ENCODE measurements around the gene MEN1.
"Not testable (repeated sequence)": the region's sequence is repeated elsewhere in the genome, so short reads cannot be mapped to it uniquely, and the experiment has no call there.

The MEN1 gene

DNA sequence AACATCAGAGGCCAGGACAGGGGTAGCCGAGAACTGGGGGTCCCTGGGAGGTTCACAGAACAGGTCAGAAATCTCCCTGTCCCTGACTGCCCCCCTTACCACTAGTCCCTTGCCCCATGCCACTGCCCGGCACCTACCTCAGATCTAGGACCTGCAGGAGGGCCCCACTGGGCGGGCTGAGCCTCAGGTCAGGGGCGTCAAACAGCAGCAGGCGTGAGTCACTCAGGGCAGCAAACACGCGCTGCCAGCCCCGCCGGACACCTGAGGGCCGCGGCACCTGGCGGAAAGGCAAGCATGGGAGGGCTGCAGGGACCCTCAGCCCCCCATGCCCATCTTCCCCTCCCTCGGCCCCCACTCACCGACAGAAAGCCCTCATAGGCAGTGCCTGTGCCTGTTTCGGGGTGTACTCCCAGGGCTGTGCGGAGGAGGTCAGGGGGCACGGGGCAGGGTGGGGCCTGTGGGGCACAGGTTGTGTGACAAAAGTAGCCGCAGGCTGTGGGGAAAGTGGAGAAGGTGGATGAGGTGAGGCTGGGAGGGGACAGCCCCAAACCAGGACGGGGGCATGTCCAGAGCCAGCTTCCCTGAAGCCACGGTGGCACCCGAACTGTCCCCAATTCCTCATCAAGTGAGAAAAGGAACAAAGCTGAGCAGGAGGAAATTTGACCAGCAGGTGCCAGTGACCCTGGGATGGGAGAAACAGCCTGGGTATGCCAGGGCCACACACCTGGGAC lies 22.3 kb upstream of the MEN1 start:
- no peak for ATAC-seq (replicated peaks)
- Mint-ChIP-seq H3K27ac (no peak overlapping the region), H3K4me3 (no peak overlapping the region), H3K36me3 (peaks cover 0 to 6% of the 10 kb centered on the region in 2 donors), H3K4me1 (peaks cover 6 to 10% of the 10 kb centered on the region in 2 donors), H3K27me3 (no peaks in the 10 kb centered on the region), H3K9me3 (no peaks in the 10 kb centered on the region)
- DNase-seq, result no peak

DNA sequence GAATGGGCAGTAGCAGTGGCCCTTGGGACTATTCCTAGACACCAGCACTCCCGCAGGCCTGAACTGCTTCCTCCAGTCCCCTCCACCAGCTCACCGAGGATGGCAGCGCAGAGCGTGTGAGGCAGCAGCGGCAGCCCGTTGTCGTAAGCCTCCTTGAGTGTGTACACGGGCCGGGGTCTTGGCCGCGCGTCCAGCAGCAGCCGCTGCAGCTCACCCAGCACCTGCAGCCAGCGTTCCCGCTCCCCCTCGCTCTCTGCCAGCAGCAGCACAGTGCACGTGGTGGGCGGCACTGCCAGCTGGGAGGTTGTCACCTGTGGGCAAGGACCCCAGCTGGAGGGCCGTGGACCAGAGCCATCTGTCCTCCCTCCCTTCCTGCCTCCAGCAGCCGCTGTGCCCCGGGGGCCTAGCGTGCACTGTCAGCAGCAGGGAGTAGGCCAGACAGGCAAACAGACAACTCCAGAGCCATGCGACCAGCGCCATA lies 21.1 kb upstream of the MEN1 start:
- Mint-ChIP-seq H3K27me3 (no peaks in the 10 kb centered on the region), H3K4me1 (peaks cover 3 to 5% of the 10 kb centered on the region in 2 donors), H3K4me3 (no peak overlapping the region), H3K27ac (no peak overlapping the region), H3K9me3 (no peaks in the 10 kb centered on the region), H3K36me3 (peaks cover 0 to 6% of the 10 kb centered on the region in 2 donors)
- ATAC-seq (replicated peaks) (no peak), DNase-seq (no peak)

DNA sequence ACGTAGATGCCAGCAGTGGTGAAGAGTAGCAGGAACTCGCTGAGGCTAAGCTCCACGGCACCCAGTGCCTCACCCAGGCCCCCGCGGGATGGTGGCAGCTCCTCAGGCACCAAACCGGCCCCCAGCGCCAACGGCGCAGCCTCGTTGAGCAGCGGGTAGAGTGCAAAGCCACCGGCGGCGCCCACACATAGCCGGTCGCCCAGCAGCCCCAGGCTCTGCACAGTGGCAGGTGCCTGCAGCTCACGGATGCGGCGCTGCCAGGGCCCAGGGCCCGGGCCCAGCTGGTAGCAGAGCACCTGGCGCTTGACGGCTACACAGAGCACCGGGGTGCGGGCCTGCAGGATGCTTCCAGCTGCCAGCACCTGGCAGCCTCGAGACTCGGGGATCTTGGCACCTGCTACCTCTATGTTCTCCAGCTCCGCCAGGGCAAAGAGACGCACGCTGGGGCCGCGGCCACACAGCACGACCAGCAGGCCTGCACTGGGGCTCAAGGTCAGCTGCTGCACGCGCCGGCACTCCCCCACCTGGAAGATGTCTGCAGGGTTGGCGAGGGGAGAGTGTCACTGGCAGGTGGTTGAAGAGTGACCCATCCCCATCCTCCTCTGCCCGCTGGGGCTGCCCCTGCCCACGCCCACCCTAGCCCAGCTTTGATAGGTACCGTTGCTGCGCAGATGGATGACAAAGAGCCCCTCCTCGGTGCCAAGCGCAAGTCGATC lies 19.3 kb upstream of the MEN1 start:
- Mint-ChIP-seq H3K27me3 (no peaks in the 10 kb centered on the region), H3K4me3 (no peak overlapping the region), H3K4me1 (peaks cover 3 to 5% of the 10 kb centered on the region in 2 donors), H3K27ac (no peak overlapping the region), H3K9me3 (no peaks in the 10 kb centered on the region), H3K36me3 (peaks cover 0 to 6% of the 10 kb centered on the region in 2 donors)
- DNase-seq (no peak), ATAC-seq (replicated peaks) (no peak)

DNA sequence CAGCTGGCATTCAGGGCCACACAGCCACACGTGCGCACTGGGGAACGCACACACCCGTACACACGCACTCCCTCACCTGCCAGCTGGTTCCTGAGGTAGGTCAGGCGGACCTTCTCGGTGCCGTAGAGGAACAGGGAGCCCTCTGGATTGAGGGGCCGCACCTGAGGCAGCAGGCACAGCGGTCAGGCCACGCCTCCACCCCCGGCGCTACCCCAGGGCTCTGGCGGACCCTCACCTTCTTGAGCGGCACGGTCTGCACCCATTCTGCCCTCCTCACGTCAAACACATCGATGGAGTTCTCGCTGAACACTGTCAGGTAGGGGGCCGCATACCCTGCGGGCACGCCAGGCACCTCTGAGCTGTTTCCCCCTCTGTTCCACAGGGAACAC lies 17.1 kb upstream of the MEN1 start:
- no peaks in the 10 kb centered on the region for H3K9me3 Mint-ChIP-seq
- ATAC-seq (replicated peaks) (no peak), DNase-seq (no peak)
- H3K4me1 Mint-ChIP-seq, result peaks cover 3 to 5% of the 10 kb centered on the region in 2 donors
- no peak overlapping the region for H3K4me3 Mint-ChIP-seq
- peaks cover 0 to 6% of the 10 kb centered on the region in 2 donors for H3K36me3 Mint-ChIP-seq
- no peaks in the 10 kb centered on the region for H3K27me3 Mint-ChIP-seq
- H3K27ac Mint-ChIP-seq, result no peak overlapping the region

DNA sequence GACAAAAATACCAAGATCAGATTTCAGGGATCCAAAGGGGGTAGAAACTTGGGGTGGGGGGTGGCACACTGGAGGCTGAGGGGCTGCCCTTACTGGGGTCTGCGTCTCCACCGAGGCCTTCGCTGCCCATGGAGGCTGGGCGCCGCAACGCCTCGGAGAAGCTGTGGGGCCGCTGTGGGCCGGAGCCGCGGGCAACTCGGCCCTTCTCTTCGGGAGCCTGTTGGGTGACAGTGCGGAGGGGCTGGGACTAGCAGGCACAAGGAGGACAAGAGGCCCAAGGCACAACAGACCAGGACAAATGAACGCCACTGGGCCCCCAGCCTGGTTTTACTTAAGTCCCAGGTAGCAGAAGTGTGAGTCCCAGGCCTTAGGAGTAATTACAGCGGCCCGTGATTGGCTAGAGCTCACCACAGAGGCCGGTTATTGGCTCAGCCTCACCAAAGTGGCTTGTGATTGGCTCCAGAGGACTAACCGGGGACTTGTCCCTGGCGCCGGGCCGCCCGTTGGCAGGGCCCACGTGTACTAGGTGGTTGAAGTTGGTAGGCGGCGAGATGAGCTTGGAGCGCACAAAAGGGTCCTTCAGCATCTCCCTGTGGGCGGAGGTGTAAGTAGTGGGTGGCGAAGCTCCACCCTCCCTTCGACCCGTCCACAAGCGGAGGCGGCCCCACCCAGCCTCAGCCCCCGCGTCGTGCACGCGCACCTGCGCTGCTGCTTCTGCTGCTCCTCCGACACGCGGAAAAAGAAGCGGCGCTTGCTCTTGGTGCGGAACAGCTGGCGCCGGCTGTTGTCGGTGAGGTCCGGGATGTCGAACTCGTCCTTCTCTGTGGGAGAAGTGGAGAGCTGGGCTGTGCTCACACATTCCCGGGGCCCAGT lies 16.5 kb upstream of the MEN1 start:
- peaks cover 0 to 4% of the 10 kb centered on the region in 2 donors for H3K36me3 Mint-ChIP-seq
- no peaks in the 10 kb centered on the region for H3K27me3 Mint-ChIP-seq
- no peaks in the 10 kb centered on the region for H3K9me3 Mint-ChIP-seq
- no peak for ATAC-seq (replicated peaks)
- DNase-seq, result no peak
- no peak overlapping the region for H3K27ac Mint-ChIP-seq
- peaks cover 3 to 5% of the 10 kb centered on the region in 2 donors for H3K4me1 Mint-ChIP-seq
- H3K4me3 Mint-ChIP-seq, result no peak overlapping the region

DNA sequence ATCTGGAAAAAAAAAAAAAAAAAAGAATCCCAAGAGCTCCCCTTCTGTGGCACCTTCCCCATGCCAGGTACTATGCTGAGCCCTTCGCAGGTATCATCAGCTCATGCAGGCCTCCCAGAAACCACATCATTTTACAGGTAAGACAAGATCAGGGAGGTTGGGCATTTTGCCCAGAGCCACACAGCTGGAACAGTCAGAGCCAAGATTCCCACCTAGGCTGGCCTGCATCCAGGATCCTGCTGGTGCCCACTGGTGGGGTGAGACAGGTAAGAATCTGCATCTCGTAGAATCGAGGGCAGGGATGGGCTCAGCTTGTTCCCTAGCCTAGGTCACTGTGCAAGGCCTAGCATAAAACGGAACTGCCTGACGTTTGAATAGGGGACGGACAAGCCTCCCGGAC lies 15.7 kb upstream of the MEN1 start:
- no peaks in the 10 kb centered on the region for H3K27me3 Mint-ChIP-seq
- H3K9me3 Mint-ChIP-seq, result no peaks in the 10 kb centered on the region
- peaks cover 0 to 2% of the 10 kb centered on the region in 2 donors for H3K36me3 Mint-ChIP-seq
- H3K4me1 Mint-ChIP-seq, result peaks cover 3 to 5% of the 10 kb centered on the region in 2 donors
- no peak overlapping the region for H3K4me3 Mint-ChIP-seq
- DNase-seq, result no peak
- no peak overlapping the region for H3K27ac Mint-ChIP-seq
- no peak for ATAC-seq (replicated peaks)

DNA sequence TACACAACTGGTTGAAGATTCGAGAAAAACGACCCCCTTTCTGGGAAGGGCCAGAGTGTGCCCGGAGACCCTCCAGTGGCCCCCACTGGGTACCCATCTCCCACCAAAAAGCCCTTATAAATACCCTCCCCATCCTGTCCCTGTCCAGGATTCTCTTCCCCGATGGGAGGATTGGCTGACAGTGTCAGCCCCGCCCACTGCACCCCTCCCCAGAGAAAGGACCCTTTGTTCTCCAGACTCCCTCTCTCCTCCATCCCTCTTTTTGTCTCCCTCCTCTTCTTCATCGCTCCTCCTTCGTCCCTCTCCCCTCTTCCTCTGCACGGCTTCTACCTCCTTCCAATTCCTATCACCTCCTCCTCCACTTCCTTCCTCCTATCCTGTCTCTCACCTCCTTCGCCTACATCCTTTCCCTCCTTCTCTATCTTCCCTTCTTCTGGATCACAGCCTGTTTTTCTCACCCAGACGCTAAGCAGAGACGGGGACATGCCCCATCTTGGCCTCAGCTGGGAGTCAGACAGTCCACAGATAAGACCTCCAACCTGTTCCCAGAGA lies 13.3 kb upstream of the MEN1 start:
- no peaks in the 10 kb centered on the region for H3K4me1 Mint-ChIP-seq
- DNase-seq (no peak), ATAC-seq (replicated peaks) (no peak)
- H3K27me3 Mint-ChIP-seq, result no peaks in the 10 kb centered on the region
- H3K9me3 Mint-ChIP-seq, result no peaks in the 10 kb centered on the region
- H3K36me3 Mint-ChIP-seq, result no peaks in the 10 kb centered on the region
- no peak overlapping the region for H3K4me3 Mint-ChIP-seq
- H3K27ac Mint-ChIP-seq, result no peak overlapping the region

DNA sequence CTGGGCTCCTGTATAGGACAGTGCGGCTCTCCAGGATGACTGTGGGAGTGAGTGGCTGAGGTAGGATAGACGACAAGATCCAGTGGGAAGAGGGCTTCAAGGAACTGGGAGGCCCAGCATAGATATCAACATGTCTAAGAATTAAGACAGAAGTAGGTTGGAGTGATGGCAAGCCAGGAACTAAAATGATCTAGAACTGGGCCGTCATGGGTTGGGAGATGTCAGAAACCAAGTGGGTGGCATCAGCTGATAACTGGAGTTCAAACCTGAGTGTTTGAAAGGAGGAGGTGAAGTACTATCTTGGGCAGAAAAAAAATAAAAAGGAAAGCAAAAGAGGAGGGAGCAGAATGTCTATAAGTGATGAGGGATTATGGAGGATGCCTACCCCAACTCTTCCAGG lies 7.1 kb upstream of the MEN1 start:
- Mint-ChIP-seq H3K4me1 (peaks cover 12 to 13% of the 10 kb centered on the region in 2 donors), H3K27me3 (no peaks in the 10 kb centered on the region), H3K4me3 (no peak overlapping the region), H3K36me3 (no peaks in the 10 kb centered on the region), H3K9me3 (no peaks in the 10 kb centered on the region), H3K27ac (peak overlapping the region; percentile 21)
- DNase-seq (no peak), ATAC-seq (replicated peaks) (no peak)

DNA sequence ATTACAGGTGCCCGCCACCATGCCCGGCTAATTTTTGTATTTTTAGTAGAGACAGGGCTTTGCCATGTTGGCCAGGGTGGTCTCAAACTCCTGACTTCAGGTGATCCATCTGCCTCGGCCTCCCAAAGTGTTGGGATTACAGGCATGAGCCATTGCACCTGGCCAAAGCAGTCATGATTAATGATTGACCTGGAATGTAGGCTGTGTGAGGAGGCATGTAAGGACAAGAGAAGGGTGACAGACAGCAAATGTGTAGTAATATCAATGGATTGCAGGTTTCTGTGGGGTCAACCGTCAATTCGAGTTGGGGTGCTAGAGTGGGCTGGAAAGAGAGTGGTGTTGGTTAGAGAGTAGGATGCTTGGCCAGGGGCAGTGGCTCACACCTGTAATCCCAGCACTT lies 5.1 kb upstream of the MEN1 start:
- Mint-ChIP-seq H3K27ac (peak overlapping the region; percentile 20), H3K4me1 (peaks cover 14 to 17% of the 10 kb centered on the region in 2 donors)
- H3K36me3 Mint-ChIP-seq; DNase-seq; H3K4me3 Mint-ChIP-seq; H3K9me3 Mint-ChIP-seq; ATAC-seq (replicated peaks); H3K27me3 Mint-ChIP-seq: not testable (repeated sequence)

DNA sequence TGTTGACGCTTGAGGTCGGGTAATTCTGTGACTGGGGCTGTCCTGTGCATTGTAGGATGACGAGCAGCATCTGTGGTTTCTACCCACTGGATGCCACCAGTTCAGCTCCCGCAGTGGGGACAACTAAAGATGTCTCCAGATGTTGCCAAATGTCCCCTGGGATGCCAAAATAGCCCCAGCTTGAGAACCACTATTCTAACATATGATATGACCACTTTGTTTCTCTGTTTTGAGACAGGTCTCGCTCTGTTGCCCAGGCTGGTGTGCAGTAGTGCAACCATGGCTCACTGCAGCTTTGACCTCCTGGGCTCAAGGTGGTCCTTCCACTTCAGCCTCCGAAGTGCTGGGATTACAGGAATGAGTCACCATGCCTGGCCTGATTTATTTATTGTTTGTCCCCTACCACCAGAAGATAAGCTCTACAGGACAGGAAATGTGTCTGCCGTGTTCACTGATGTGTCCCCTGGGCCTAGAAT lies 4.4 kb upstream of the MEN1 start:
- no peaks in the 10 kb centered on the region for H3K27me3 Mint-ChIP-seq
- no peaks in the 10 kb centered on the region for H3K9me3 Mint-ChIP-seq
- H3K4me1 Mint-ChIP-seq, result peaks cover 18 to 23% of the 10 kb centered on the region in 2 donors
- peaks cover 3 to 4% of the 10 kb centered on the region in 2 donors for H3K36me3 Mint-ChIP-seq
- peak overlapping the region; percentile 76 for H3K27ac Mint-ChIP-seq
- peak; percentile 68 to 72 for ATAC-seq (replicated peaks)
- DNase-seq, result peak; percentile 77
- peak overlapping the region in 1 of 2 donors; percentile 2 for H3K4me3 Mint-ChIP-seq

DNA sequence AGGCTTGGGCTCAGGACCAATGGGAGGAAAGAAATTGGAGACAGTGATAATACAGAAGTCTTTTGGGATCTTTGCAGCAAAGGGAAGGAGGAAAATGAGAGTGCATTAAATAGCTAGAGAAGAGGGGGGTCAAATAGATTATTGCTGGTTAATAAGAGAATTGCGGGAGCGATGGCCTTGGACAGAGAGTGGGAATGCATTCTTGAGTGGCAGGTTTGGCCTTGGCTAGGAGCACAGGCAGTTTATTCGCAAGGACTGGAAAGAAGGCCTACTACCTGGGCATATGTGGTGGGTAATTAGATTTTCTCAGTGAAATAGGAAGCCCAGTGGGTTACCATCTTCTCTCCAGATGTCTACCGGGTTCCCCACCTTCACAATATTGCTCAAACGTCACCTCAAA lies 3.5 kb upstream of the MEN1 start:
- no peaks in the 10 kb centered on the region for H3K9me3 Mint-ChIP-seq
- DNase-seq (no peak), ATAC-seq (replicated peaks) (no peak)
- peaks cover 4 to 5% of the 10 kb centered on the region in 2 donors for H3K36me3 Mint-ChIP-seq
- H3K4me3 Mint-ChIP-seq, result no peak overlapping the region
- no peaks in the 10 kb centered on the region for H3K27me3 Mint-ChIP-seq
- peaks cover 24 to 32% of the 10 kb centered on the region in 2 donors for H3K4me1 Mint-ChIP-seq
- H3K27ac Mint-ChIP-seq, result no peak overlapping the region

DNA sequence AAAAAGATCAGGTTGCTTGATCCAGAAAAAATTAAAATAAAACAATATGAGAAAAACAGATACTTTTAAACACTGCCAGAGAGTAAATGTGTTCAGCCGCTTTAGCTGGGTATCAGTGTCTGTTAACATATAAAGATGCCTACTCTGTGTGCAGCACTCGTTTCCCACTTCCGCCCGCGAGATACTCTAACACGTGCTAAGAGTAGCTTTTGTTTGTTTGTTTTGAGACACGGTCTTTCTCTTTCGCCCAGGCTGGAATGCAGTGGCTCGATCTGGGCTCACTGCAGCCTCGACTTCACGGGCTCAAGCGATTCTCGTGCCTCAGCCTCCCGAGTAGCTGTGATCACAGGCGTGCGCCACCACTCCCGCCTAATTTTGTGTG lies 531 bp upstream of the MEN1 start:
- Mint-ChIP-seq H3K27me3 (no peaks in the 10 kb centered on the region), H3K4me3 (peak overlapping the region; percentile 95 to 99), H3K4me1 (peaks cover 34 to 45% of the 10 kb centered on the region in 2 donors), H3K9me3 (no peaks in the 10 kb centered on the region), H3K27ac (peak overlapping the region; percentile 98), H3K36me3 (peaks cover 20% of the 10 kb centered on the region in 2 donors)
- ATAC-seq (replicated peaks), result peak; percentile 18 to 29
- no peak for DNase-seq

DNA sequence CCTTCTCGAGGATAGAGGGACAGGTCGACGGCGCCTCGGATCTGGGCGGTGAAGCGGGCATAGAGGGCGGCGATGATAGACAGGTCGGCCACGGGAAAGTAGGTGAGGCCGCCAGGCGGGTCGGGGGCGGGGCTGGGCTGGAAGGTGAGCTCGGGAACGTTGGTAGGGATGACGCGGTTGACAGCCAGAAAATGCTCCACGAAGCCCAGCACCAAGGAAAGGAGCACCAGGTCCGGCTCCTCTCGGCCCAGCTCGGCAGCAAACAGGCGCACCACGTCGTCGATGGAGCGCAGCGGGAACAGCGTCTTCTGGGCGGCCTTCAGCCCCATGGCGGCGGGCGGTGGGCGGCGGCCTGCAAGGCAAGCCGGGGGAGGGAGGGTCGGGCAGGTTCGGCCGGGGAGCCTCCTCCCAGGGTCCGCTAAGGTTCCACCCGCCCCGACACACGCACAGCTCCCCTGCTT lies 540 bp downstream of the MEN1 start:
- H3K27me3 Mint-ChIP-seq, result no peaks in the 10 kb centered on the region
- peaks cover 32 to 48% of the 10 kb centered on the region in 2 donors for H3K4me1 Mint-ChIP-seq

DNA sequence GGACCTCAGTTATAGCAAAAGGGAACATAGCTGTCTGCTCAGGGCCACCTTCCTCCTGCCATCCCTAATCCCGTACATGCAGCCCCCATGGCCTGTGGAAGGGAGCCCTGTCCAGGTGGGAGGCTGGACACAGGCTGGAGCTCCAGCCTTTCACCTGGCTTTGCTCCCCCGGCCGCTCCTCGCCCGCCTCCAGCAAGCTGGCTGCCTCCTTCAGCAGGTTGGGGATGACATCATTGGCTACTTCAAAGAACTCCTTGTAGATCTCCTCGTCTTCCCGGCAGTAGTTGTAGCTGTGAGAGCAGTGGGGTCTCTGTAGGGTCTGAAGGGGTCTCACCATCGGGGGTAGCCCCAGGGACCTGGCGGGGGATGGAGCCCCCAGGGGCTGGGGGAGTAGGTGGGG lies 4.9 kb downstream of the MEN1 start:
- Mint-ChIP-seq H3K27ac (no peak overlapping the region), H3K9me3 (no peaks in the 10 kb centered on the region), H3K36me3 (peaks cover 42 to 44% of the 10 kb centered on the region in 2 donors), H3K4me3 (no peak overlapping the region), H3K27me3 (no peaks in the 10 kb centered on the region), H3K4me1 (peaks cover 42 to 59% of the 10 kb centered on the region in 2 donors)
- no peak for DNase-seq
- ATAC-seq (replicated peaks), result no peak

More for the DNA sequence above, 540 bp downstream of the MEN1 start:
- H3K9me3 Mint-ChIP-seq, result no peaks in the 10 kb centered on the region
- H3K27ac Mint-ChIP-seq, result peak overlapping the region; percentile 98
- ATAC-seq (replicated peaks) (peak; percentile 16 to 24), DNase-seq (no peak)
- H3K4me3 Mint-ChIP-seq, result peak overlapping the region; percentile 95 to 99
- peaks cover 25 to 28% of the 10 kb centered on the region in 2 donors for H3K36me3 Mint-ChIP-seq
